ENCODE measurements around the gene TTC21A.

DNA sequence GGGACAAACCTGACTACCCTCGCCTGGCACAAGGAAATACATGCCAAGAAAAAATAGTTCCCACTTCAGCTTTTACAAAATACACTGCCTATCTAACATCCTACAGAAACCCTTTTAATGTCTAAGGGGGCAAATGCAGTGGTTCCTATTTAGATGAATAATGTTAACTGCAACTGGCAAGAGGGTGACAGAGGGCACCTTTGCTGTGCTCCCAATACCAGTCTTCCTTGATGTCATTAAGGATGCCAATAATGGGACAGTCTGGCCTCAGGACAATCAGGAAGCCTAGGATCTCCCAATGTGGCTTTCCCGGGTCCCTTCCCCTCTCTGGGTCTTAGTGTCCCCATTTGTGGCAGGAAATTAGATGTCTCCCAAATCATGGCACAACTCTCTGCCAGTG is 32.0 kb downstream of the TTC21A start:
- TF ChIP-seq, protein P1, sequence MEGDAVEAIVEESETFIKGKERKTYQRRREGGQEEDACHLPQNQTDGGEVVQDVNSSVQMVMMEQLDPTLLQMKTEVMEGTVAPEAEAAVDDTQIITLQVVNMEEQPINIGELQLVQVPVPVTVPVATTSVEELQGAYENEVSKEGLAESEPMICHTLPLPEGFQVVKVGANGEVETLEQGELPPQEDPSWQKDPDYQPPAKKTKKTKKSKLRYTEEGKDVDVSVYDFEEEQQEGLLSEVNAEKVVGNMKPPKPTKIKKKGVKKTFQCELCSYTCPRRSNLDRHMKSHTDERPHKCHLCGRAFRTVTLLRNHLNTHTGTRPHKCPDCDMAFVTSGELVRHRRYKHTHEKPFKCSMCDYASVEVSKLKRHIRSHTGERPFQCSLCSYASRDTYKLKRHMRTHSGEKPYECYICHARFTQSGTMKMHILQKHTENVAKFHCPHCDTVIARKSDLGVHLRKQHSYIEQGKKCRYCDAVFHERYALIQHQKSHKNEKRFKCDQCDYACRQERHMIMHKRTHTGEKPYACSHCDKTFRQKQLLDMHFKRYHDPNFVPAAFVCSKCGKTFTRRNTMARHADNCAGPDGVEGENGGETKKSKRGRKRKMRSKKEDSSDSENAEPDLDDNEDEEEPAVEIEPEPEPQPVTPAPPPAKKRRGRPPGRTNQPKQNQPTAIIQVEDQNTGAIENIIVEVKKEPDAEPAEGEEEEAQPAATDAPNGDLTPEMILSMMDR (tag by site-specific recombination; IDR thresholded peaks at IDR 0.05) = no peak
- no peak for TF ChIP-seq ZNF426 (tag by site-specific recombination; IDR thresholded peaks at IDR 0.05)
- no peak for TF ChIP-seq KLF9 (tag by site-specific recombination; IDR thresholded peaks at IDR 0.05; ENCODE audit: low read depth)
- no peak for TF ChIP-seq ZNF423 (tag by site-specific recombination; IDR thresholded peaks at IDR 0.05)
- TF ChIP-seq ZNF239 (tag by site-specific recombination; IDR thresholded peaks at IDR 0.05) = no peak
- TF ChIP-seq ZNF175 (tag by site-specific recombination; IDR thresholded peaks at IDR 0.05) = no peak
- no peak for TF ChIP-seq ZNF76 (tag by site-specific recombination; IDR thresholded peaks at IDR 0.05; ENCODE audit: borderline replicate concordance, low read depth)
- no peak for TF ChIP-seq TRIM28 (IDR thresholded peaks at IDR 0.05; ENCODE audit: borderline replicate concordance, low read length)
- no peak for TF ChIP-seq PBX3 (CRISPR knock-in tag; IDR thresholded peaks at IDR 0.05)
- no peak for TF ChIP-seq ZNF366 (tag by site-specific recombination; conservative IDR thresholded peaks at IDR 0.05)
- TF ChIP-seq REST (tag by site-specific recombination; IDR thresholded peaks at IDR 0.05) = no peak
- no peak for TF ChIP-seq ZBTB7A (tag by site-specific recombination; IDR thresholded peaks at IDR 0.05; ENCODE audit: low read depth)
- TF ChIP-seq ZNF529 (tag by site-specific recombination; IDR thresholded peaks at IDR 0.05; ENCODE audit: insufficient replicate concordance) = no peak
